NCI-H82 (cell line): ENCODE measurements around the gene ZNF423.
"Not testable (repeated sequence)": the region's sequence is repeated elsewhere in the genome, so short reads cannot be mapped to it uniquely, and the experiment has no call there.

Experiments
- DNase-seq: peaks from one replicate; lab custom pipeline; 2025; lab: John Stamatoyannopoulos, UW

ZNF423 gene

GRCh38 chr16:49855822-49856671 is at the start of gene ZNF423:
TSS of gene ZNF423 (minus strand) at chr16:49856112. CDS start at chr16:49855774, 338 bp downstream.
- peak; percentile 41 for DNase-seq

DNA sequence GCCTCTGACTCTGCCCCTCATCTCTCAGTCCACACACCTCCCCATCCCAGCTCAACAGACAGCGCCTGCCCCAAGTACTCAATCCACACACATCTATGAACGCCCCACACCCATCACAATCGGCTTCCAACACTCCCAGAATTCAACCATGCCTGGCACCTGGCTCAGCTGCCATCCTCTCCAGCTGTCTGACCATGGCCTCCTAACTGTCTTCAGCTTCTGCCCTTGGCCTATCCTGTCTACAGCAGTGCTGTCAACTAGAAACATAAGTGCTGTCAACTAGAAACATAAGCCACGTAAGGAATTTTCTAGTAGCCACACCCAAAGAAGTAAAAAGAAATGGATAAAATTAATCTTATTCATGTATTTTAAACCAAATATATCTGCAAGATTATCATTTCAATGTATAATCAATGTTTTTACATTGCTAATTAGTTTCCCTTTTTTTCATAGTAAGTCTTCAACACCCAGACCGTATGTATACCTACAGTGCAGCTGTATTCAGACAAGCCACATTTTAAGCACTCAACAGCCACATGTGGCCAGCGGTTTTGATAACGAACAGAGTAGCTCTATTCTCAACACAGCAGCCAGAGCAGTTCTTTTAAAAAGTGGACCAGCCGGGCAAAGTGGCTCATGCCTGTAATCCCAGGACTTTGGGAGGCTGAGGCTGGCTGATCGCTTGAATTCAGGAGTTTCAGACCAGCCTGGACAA is 48.6 kb upstream of the ZNF423 start:
- no peak for DNase-seq

GRCh38 chr16:49902908-49903307 is 47.0 kb upstream of the ZNF423 start:
- no peak for DNase-seq

DNA sequence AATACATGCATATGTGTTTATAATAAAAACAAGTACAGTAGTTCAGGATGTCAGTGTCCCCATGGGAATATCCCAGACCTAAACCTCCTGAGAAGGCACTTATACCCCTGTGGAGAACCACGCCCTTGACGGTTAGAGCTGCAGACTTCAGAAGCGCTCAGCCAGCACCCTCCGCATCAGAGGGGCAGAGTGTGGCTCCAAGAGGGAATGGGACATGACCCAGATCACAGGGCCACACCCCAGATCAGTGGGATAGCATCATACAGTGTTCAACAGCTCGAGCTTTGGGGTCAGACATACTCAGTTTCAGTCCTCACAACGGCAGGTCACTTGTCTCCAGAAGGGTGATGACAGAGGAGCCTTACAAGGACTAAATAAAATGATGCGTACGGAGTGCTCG is 45.8 kb upstream of the ZNF423 start:
- no peak for DNase-seq

- no peak for DNase-seq
Measured at GRCh38 chr16:49900875-49901274, 45.0 kb upstream of the ZNF423 start.

DNA sequence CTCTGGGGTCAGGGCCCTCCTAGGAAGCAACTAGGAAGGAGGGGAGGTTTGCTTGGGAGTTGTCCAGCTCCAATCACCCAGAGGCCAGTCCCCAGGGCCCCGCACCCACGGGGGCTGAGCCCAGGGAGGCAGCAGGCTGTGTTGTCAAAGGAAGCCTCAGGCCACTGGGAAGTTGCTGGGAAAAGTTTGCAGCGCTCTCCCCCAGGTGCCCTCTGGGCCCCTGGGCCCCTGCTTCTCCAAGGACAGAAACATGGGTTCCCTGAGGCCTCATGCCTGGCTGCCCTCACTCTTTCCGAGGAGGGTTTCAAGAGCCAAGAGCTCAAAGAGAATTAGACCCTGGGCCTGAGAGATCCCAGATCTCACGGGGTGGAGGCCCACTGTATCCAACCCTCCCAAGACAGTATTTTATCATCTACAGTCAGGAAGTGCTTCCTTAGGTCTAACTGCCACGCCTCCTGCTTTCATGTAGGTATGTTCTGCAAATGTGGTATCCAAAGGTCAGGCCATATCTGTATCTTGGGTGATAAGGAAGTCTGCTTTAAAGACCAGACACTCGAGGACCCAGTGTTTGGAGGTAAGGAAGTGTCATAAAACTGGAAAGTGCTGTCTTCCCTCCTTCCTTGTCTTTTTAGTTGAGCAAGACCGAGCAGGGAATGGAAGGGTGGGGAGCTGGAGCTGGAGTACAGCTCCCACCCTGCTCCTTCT is 44.2 kb upstream of the ZNF423 start:
- no peak for DNase-seq

GRCh38 chr16:49896447-49896964 is 40.6 kb upstream of the ZNF423 start:
- no peak for DNase-seq

DNA sequence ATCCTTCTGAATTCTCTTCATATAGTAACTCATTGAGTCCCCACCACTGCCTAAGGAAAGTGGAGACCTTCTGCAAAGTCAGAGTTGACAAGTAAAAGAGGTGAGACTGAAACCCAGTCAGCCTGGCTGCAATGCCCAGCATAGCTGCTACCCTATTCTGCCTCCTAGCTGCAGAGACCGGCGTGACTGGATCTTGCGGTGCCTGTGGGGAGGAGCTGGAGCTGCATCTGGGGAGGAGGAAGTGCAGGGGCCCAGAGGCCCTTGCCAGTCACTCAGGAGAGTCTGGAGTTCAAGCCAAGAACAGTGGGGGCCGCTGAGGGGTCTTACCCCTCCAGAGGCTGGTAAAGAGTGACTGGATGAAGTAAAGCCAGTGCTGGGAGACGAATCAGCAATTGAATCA is 35.0 kb upstream of the ZNF423 start:
- peak; percentile 56 for DNase-seq

GRCh38 chr16:49889725-49890397 is 33.9 kb upstream of the ZNF423 start:
- no peak for DNase-seq

GRCh38 chr16:49886554-49887094 is 30.7 kb upstream of the ZNF423 start:
- DNase-seq = no peak

DNA sequence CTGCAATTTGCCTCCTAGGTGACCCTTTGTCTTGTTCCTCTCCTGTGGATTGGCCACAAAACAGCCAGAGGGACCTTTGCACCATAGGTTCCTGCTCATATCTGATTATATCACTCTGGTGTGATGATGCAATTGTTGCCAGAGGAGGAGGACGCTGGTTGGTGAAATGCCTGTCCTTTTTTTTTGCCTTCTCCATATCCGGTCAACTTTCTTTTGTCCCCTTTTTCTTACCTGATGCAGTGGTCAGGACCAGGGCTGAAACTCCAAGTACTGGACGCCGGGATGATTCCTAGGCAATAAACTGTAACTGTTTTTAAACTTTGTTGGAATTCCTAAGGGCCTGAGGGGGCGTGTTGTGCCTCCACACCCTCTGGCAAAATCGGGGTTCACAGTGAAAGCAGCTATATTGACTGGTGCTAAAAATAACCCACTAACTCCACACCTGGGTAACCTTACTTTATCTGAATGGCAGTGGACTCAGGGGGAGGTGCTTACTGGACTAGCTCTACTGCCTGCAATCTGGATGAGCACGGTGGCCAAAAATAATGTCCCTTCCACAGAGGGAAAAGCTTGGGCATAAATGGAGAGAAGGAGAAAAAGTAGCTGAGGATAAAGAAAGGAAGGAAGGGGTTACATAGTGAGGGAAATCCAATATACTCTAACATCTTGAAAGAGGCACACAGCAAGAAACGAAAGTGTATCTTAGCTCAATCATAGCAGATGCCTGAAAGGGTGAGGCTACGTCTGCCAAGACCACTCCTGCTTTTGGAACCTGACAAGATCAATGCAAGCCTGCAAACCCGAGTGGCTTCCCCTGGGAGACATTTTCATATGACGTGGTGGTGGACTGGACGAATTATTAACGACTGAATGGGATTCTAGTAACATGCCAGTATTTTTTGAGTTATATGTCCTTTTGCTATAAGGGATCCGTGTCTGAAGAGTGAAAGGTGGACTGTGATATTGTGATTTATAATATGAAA is 28.4 kb upstream of the ZNF423 start:
- no peak for DNase-seq

DNA sequence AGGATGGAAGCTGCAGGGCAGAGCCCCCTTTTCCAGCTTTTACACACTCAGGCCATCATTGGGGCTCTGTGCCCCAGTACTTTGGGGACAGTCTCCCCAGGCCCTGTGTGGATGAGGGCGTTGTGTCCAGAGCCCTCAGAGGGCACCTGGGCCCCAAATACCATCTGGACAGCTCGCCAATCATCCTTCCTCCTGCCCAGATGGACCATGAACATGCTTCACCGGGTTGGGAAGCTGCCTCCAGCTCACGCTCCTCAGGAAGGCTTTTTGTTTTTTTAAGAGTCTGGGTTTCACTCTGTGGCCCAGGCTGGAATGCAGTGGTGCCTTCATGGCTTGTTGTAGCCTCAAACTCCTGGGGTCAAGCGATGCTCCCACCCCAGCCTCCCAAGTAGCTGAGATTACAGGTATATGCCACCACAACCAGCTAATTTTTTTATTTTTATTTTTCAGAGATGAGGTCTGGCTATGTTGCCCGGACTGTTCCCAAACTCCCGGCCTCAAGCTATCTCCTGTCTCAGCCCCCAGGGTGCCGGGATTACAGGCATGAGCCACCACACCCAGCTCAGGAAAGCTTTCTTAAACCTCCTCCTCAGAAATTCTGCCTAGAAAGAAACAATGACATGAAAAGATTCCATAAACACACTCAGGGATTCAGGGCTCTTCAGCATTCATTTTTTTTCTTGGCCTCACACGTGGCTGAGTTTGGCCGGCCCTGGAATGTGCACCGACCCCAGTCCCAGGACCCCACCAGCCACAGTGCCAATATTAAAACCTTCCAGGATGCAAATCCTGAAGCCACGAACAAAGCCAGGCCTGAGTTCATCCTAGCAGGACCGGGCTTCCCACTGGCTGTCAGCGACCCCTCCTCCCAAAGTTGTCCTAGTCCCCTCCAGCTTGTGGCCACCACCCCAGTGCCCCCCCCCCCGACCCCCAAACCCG is 27.4 kb upstream of the ZNF423 start:
- DNase-seq = no peak

GRCh38 chr16:49881890-49882289 is 26.0 kb upstream of the ZNF423 start:
- DNase-seq = peak; percentile 26

DNA sequence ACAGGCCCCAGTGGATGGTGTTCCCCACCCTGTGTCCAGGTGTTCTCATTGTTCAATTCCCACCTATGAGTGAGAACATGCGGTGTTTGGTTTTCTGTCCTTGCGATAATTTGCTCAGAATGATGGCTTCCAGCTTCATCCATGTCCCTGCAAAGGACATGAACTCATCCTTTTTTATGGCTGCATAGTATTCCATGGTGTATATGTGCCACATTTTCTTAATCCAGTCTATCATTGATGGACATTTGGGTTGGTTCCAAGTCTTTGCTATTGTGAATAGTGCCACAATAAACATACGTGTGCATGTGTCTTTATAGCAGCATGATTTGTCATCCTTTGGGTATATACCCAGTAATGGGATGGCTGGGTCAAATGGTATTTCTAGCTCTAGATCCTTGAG is 22.6 kb upstream of the ZNF423 start:
- DNase-seq = not testable (repeated sequence)

GRCh38 chr16:49876716-49877129 is 20.8 kb upstream of the ZNF423 start:
- DNase-seq = peak; percentile 53

DNA sequence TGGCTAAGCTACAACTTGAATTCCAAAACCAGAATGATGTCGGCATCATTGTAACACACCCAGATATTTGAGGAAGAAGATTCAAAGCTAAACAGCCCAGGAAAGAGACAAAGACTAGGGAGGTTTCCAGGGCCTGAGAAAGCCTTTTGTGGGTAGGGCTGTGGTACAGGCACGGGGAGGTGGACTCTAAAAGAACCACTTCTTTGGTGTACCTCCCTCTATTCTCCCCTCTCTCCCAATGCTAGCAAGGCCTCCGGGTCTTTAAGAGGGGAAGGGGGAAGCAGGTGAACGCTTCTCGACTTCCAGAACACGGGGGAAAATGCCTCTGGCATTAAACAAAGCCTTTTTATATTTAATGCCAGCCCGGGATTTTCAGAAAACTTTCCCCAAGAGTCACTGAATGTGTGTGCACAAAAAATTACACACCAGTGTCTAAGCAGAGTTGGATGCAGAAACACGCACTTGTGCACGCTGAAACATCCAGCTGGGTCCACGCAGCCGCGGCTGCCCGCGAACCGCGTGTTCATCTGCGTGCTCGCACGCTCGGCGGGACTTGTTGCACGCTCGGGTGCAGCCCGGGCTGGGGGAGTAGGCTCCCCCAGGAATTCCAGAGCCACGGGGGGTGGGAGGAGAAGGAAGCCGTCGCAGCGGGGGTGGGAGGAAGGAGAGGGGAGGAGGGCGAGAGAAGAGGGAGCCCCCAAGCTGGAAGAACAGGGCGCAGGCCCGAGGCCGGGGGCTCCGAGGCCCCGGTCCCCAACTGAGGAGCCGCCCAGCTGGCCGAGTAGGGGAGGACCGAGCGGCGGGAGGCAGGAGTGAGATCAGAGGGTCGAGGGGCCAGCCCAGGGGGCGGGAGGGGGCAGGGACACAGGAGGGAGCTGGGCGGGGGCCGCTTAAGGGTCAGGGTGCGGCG is 20.1 kb upstream of the ZNF423 start:
- no peak for DNase-seq

DNA sequence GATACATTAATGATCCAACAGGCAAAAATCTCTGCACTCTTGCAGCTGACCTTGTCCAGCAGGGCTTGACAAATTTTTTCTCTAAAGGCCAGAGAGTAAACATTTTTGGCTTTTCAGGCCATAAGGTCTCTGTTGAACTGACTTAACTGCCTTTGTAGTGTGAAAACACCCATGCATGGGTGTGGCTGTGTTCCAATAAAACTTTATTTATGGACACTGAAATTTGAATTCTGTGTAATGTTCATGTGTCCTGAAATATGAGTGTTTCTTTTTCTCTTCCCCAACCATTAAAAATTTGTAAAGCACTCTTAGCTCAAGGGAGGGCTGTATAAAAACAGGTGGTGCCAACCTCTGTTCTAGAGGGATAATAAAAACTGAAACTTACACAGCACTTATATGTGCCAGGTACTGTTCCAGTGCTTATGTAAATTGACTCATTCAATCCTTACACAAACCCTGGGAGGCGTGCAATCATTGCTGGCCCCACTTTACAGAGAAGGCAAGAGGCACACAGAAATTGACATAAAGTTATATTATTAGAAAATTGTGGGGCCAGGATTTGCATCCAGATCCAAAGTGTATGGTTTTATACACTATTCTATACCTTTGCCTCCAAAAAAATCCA is 18.8 kb upstream of the ZNF423 start:
- DNase-seq = no peak

DNA sequence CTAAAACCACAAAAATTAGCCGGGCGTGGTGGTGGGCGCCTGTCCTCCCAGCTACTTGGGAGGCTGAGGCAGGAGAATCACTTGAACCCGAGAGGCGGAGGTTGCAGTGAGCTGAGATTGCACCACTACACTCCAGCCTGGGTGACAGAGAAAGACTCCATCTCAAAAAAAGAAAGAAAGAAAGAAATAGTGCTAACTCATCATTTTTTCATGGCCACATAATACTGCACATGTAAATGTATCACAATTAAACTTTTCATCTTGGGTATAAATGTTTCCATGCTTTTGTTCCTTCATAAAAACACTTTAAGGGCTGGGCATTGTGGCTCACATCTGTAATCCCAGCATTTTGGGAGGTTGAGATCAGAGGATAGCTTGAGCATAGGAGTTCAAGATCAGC is 15.9 kb upstream of the ZNF423 start:
- DNase-seq = not testable (repeated sequence)
